ENCODE results near the gene PUS1.
"Not testable (repeated sequence)": the region's sequence is repeated elsewhere in the genome, so short reads cannot be mapped to it uniquely, and the experiment has no call there.

The PUS1 gene

DNA sequence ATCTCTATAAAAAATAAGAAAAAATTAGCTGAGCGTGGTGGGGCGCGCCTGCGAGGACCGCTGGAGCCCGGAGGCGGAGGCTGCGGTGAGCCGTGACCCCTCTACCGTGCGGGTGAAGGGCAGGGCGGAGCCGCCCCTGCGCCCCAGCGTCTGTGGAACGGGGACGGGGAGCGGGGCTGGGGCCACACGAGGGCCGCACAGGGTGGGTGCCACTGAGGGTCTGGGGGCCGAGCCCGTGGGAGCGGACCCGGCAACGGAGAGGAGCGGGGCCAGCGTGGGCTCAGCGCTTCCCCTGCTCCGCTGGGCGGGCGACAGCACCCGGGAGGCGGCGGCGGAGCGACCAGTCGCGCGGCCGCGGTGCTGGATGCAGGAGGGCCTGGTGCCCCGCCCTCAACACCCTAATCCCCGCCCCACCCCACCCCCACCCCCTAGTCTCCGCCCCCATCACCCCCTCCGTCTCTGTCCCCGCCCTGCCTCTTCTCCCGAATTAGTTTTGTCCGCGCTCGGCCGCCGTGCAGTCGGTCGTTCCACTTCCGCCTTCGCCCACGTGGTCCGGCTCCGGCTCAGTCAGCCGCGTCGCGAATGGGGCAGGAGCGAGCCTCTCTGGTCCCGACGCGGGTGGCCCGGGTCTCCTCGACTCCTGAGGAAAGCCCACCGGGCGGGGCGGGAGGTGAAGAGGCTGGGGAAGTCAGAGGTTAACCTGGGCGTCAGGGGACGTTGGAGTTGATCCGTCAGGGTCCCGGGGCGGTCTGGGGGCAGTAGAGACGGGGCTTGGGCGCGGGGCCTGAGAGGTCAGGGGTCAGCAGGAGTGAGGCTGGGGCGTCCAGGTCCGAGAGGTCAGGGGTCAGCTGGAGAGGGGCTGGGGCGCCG lies at the start of gene PUS1:
PUS1 (plus strand) TSS at position 566 of the 870 bp plus-strand sequence. CDS start 447 bp downstream, outside the sequence.
- TF ChIP-seq ZFX (IDR thresholded peaks at IDR 0.05): no peak
- TF ChIP-seq CTCF (conservative IDR thresholded peaks at IDR 0.05): no peak

DNA sequence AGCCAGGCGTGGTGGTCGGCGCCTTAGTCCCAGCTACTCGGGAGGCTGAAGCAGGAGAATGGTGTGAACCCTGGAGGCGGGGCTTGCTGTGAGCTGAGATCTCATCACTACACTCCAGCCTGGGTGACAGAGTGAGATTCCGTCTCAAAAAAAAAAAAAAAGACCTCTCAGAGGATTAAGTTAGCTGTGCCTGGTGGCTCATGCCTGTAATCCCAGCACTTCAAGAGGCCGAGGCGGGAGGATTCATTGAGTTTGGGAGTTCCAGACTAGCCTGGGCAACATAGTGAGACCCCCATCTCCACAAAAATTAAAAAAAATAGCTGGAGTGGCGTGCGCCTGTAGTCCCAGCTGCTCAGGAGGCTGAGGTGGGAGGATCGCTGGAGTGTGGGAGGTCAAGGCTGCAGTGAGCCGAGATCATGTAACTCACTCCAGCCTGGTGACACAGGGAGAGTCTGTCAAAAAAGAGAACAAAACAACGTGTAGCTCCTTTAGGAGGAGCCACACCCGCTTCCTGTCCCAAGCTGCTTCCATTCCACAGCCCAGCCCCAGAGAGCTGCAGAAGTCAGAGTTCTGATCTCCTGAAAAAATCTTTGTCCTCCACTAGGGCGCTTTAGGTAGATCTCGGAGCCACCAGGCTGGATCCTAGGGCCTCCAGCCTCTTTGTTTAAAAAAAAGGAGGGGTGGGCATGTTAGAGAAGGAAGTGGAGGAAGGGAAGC lies 46.1 kb upstream of the PUS1 start:
- H3K27ac ChIP-seq: no peak overlapping the region
- no peak for TF ChIP-seq ZFX (IDR thresholded peaks at IDR 0.05)
- no peak for TF ChIP-seq CTCF (conservative IDR thresholded peaks at IDR 0.05)

More for the DNA sequence above, at the start of gene PUS1:
- peak within 1 kb of the TSS; percentile 86 for H3K27ac ChIP-seq

DNA sequence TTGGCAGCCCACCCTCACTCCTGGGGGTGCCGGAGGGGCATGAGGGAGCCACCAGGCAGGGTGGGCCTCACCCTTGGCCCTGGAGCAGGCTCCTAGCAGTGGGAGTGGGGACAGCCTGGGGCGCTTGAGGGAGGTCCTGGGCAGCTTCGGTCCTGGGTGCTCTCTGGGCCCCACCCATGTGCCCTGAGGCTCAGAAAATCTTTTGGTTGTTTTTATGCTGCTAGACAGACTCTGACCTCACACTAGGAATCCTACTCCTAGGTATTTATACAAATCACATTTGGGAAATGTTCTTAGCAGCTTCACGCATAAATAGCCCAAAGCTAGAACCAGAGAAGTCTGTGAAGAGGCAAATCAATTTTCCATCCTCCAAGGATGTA lies 45.6 kb upstream of the PUS1 start:
- H3K27ac ChIP-seq: no peak overlapping the region
- no peak for TF ChIP-seq ZFX (IDR thresholded peaks at IDR 0.05)
- TF ChIP-seq CTCF (conservative IDR thresholded peaks at IDR 0.05): no peak

GRCh38 chr12:131885076-131885475 lies 44.0 kb upstream of the PUS1 start:
- H3K27ac ChIP-seq: not testable (repeated sequence)

- no peak overlapping the region for H3K27ac ChIP-seq
- TF ChIP-seq ZFX (IDR thresholded peaks at IDR 0.05) (no peak), CTCF (conservative IDR thresholded peaks at IDR 0.05) (no peak)
Observed at GRCh38 chr12:131885543-131886057, 43.5 kb upstream of the PUS1 start.

DNA sequence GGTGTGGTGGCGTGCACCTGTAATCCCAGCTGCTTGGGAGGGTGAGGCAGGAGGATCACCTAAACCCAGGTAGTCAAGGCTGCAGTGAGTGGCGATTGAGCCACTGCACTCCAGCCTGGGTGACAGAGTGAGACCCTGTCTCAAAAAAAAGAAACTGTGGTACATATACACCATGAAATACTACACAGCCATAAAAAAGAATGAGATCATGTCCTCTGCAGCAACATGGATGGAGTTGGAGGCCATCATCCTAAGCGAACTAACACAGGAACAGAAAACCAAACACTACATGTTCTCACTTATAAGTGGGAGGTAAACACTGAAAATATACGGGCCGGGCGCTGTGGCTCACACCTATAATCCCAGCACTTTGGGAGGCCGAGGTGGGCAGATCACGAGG lies 37.4 kb upstream of the PUS1 start:
- not testable (repeated sequence) for H3K27ac ChIP-seq

DNA sequence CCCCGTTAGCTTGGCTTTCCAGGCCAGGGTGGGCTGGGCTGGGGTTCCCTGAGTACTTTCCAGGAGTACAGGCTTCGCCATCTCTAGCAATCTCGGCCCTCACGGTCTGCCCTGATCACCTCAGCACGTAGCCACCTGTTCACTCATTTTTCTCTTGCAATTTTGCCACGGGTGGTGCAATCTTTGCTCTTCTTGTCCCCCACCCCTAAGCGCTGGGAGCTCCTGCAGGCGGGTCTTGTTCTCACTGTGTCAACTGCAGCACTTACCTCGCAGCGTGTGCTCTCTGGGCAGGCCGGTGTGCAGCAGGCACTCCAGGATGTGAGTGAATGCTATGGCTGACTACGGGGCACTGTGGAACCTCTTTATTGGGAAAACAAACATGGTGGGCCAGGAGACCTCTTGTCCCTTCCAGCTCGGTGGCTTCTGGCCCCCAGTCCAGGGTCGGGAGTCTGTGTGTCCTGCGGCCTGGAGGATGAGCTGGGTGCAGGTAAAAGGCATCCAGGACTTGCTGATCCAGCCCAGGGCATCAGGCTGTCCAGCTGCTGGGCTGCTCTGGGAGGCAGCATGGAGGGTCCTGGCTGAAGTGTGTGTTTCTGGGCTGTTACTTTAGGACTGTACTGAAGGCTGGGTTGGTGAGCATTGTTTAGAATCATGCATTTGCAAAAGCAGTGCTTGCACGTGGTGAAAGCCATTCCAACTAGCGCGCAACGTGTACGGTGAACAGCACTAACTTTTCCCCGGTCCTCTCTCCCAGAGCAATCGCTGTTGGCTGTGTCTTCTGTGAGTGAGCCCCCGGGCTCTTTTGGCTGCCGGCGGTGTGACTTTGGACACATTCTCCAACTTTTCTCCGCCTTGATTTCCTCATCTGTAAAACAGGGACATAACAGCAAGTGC lies 36.1 kb upstream of the PUS1 start:
- TF ChIP-seq ZFX (IDR thresholded peaks at IDR 0.05) (no peak), CTCF (conservative IDR thresholded peaks at IDR 0.05) (no peak)
- no peak overlapping the region for H3K27ac ChIP-seq

Data from C4-2B (cell line).